NCI-H774 (cell line): ENCODE results near the gene FBLN1.
"Not testable (repeated sequence)": the region's sequence is repeated elsewhere in the genome, so short reads cannot be mapped to it uniquely, and the experiment has no call there.

Source experiments
- DNase-seq: peaks from one replicate; lab custom pipeline; 2025; lab: John Stamatoyannopoulos, UW

Gene FBLN1

GRCh38 chr22:45502215-45503049 is at the start of gene FBLN1:
Gene FBLN1 (plus strand): TSS chr22:45502883. CDS start chr22:45502986, 103 bp downstream.
- no peak for DNase-seq

- no peak for DNase-seq
Measured at GRCh38 chr22:45453764-45454163, 48.9 kb upstream of the FBLN1 start.

GRCh38 chr22:45454275-45454674 is 48.4 kb upstream of the FBLN1 start:
- no peak for DNase-seq

GRCh38 chr22:45455212-45455611 is 47.5 kb upstream of the FBLN1 start:
- DNase-seq: no peak

GRCh38 chr22:45455621-45456020 is 47.1 kb upstream of the FBLN1 start:
- no peak for DNase-seq

- no peak for DNase-seq
Measured at GRCh38 chr22:45456811-45457210, 45.9 kb upstream of the FBLN1 start.

- DNase-seq: no peak
Measured at GRCh38 chr22:45458532-45458931, 44.2 kb upstream of the FBLN1 start.

GRCh38 chr22:45459235-45459634 is 43.4 kb upstream of the FBLN1 start:
- no peak for DNase-seq

- no peak for DNase-seq
Measured at GRCh38 chr22:45460288-45461109, 42.2 kb upstream of the FBLN1 start.

- DNase-seq: no peak
Measured at GRCh38 chr22:45462034-45462655, 40.5 kb upstream of the FBLN1 start.

- DNase-seq: not testable (repeated sequence)
Measured at GRCh38 chr22:45463691-45464090, 39.0 kb upstream of the FBLN1 start.

- DNase-seq: no peak
Measured at GRCh38 chr22:45465633-45466032, 37.0 kb upstream of the FBLN1 start.

GRCh38 chr22:45468872-45469271 is 33.8 kb upstream of the FBLN1 start:
- DNase-seq: no peak

- no peak for DNase-seq
Measured at GRCh38 chr22:45469281-45470073, 33.2 kb upstream of the FBLN1 start.

GRCh38 chr22:45470871-45471270 is 31.8 kb upstream of the FBLN1 start:
- no peak for DNase-seq

GRCh38 chr22:45472426-45472825 is 30.3 kb upstream of the FBLN1 start:
- DNase-seq: no peak

- DNase-seq: no peak
Measured at GRCh38 chr22:45473626-45474237, 29.0 kb upstream of the FBLN1 start.

GRCh38 chr22:45475063-45475747 is 27.5 kb upstream of the FBLN1 start:
- no peak for DNase-seq

GRCh38 chr22:45475851-45476514 is 26.7 kb upstream of the FBLN1 start:
- no peak for DNase-seq

- DNase-seq: no peak
Measured at GRCh38 chr22:45476814-45477213, 25.9 kb upstream of the FBLN1 start.
